ENCODE data around the gene CCDC148. TPM values are rescaled to one million over a fixed set of nuclear protein-coding genes. Genes with fewer than 3 reads are reported as not detected.

The CCDC148 gene
- total and polyA plus RNA-seq, 2 experiments from 2014 or later: 1.2 to 1.8 TPM

GRCh38 chr2:158255257-158255656, 201.3 kb downstream of the CCDC148 start:
- H3F3A ChIP-seq (replicated peaks; ENCODE audit: low read depth): no peaks in the 10 kb centered on the region
- Mint-ChIP-seq H3K36me3 (ENCODE audit: low read depth) (no peaks in the 10 kb centered on the region), H3K4me1 (peaks cover 15% of the 10 kb centered on the region; the same call in 2 of the 3 replicates), H3K9me3 (no peaks in the 10 kb centered on the region; the same call in 2 of the 3 replicates), H3K27ac (no peak overlapping the region), H3K4me3 (no peak overlapping the region), H3K27me3 (ENCODE audit: insufficient read depth, low read depth, poor library complexity) (no peaks in the 10 kb centered on the region)
- H3K27me3 ChIP-seq (ENCODE audit: insufficient read depth): no peaks in the 10 kb centered on the region
- H3K79me2 ChIP-seq (replicated peaks; ENCODE audit: insufficient read depth): no peaks in the 10 kb centered on the region
- no peaks in the 10 kb centered on the region; the same call in 1 of the 2 replicates for H3K4me1 ChIP-seq (ENCODE audit: insufficient read depth)
- no peak for DNase-seq (ENCODE audit: low spot score)
- H3K27ac ChIP-seq (ENCODE audit: low read depth): no peak overlapping the region
- no peaks in the 10 kb centered on the region for H3K36me3 ChIP-seq (ENCODE audit: insufficient read depth)
- ATAC-seq: no peak
- no peaks in the 10 kb centered on the region for H3K9me2 ChIP-seq (ENCODE audit: insufficient read depth)
- TF ChIP-seq STAT1 (IDR thresholded peaks at IDR 0.05; ENCODE audit: unreplicated experiment): no peak
- no peak for TF ChIP-seq NANOG (IDR thresholded peaks at IDR 0.05; ENCODE audit: borderline replicate concordance)
- H2AFZ ChIP-seq: no peak overlapping the region
- no peak overlapping the region for H3K4me2 ChIP-seq
- H4K20me1 ChIP-seq (replicated peaks; ENCODE audit: insufficient read depth): no peaks in the 10 kb centered on the region
- no peak overlapping the region for H3K4me3 ChIP-seq

GRCh38 chr2:158253170-158253569, 203.4 kb downstream of the CCDC148 start:
- no peak overlapping the region for H3K27ac Mint-ChIP-seq
- H3F3A ChIP-seq (replicated peaks; ENCODE audit: low read depth): no peaks in the 10 kb centered on the region
- TF ChIP-seq ZNF114 (CRISPR knock-in tag; IDR thresholded peaks at IDR 0.05) (no peak), JUNB (IDR thresholded peaks at IDR 0.05; ENCODE audit: unreplicated experiment) (no peak), EZH2 (IDR thresholded peaks at IDR 0.05; ENCODE audit: low read depth, unreplicated experiment) (no peak), ZNF331 (CRISPR knock-in tag; IDR thresholded peaks at IDR 0.05; ENCODE audit: low read depth) (no peak), ZNF462 (CRISPR knock-in tag; IDR thresholded peaks at IDR 0.05) (no peak), EZH2phosphoT487 (IDR thresholded peaks at IDR 0.05; ENCODE audit: unreplicated experiment) (no peak), POLR2AphosphoS5 (IDR thresholded peaks at IDR 0.05; ENCODE audit: low read depth) (no peak), STAT1 (IDR thresholded peaks at IDR 0.05; ENCODE audit: unreplicated experiment) (no peak), ETS1 (IDR thresholded peaks at IDR 0.05) (no peak), CREB1 (CRISPR knock-in tag; IDR thresholded peaks at IDR 0.05; ENCODE audit: low read depth) (no peak), CTCF (conservative IDR thresholded peaks at IDR 0.05; ENCODE audit: low read depth in 2 of 2) (no peak), NANOG (IDR thresholded peaks at IDR 0.05; ENCODE audit: borderline replicate concordance) (no peak)
- no peak overlapping the region for H3K4me2 ChIP-seq
- no peak overlapping the region for H3K27ac ChIP-seq (ENCODE audit: low read depth)
- H2AFZ ChIP-seq: no peak overlapping the region
- no peak for ATAC-seq
- H3K9me2 ChIP-seq (ENCODE audit: insufficient read depth): no peaks in the 10 kb centered on the region
- DNase-seq (ENCODE audit: low spot score): no peak
- no peaks in the 10 kb centered on the region for H3K27me3 ChIP-seq (ENCODE audit: insufficient read depth)
- no peak overlapping the region for H3K4me3 ChIP-seq
- no peaks in the 10 kb centered on the region for H3K79me2 ChIP-seq (replicated peaks; ENCODE audit: insufficient read depth)
- peaks cover 15% of the 10 kb centered on the region; the same call in 2 of the 3 replicates for H3K4me1 Mint-ChIP-seq
- H3K27me3 Mint-ChIP-seq (ENCODE audit: insufficient read depth, low read depth, poor library complexity): no peaks in the 10 kb centered on the region
- H4K20me1 ChIP-seq (replicated peaks; ENCODE audit: insufficient read depth): no peaks in the 10 kb centered on the region
- no peaks in the 10 kb centered on the region for H3K36me3 Mint-ChIP-seq (ENCODE audit: low read depth)
- H3K9me3 Mint-ChIP-seq: no peaks in the 10 kb centered on the region
- H3K36me3 ChIP-seq (ENCODE audit: insufficient read depth): no peaks in the 10 kb centered on the region
- no peak overlapping the region for H3K4me3 Mint-ChIP-seq
- H3K4me1 ChIP-seq (ENCODE audit: insufficient read depth): no peaks in the 10 kb centered on the region; the same call in 1 of the 2 replicates

All from GM23338 (cell line).